ENCODE measurements around the gene ANKHD1.
A peak's percentile ranks its signal among the peaks of the same experiment; 100 is the strongest.
"Not testable (repeated sequence)": the region's sequence is repeated elsewhere in the genome, so short reads cannot be mapped to it uniquely, and the experiment has no call there.

The ANKHD1 gene

GRCh38 chr5:140468188-140468587 lies 66.6 kb downstream of the ANKHD1 start:
- no peak overlapping the region for H3K4me3 ChIP-seq (ENCODE audit: low read length)
- TF ChIP-seq CTCF (conservative IDR thresholded peaks at IDR 0.05; ENCODE audit: low read length): no peak
- no peak for DNase-seq (ENCODE audit: low read depth)

GRCh38 chr5:140469259-140469658 lies 67.6 kb downstream of the ANKHD1 start:
- no peak for TF ChIP-seq CTCF (conservative IDR thresholded peaks at IDR 0.05; ENCODE audit: low read length)
- DNase-seq (ENCODE audit: low read depth): no peak
- H3K4me3 ChIP-seq (ENCODE audit: low read length): no peak overlapping the region

GRCh38 chr5:140480310-140481014 lies 78.8 kb downstream of the ANKHD1 start:
- peak; percentile 26 for DNase-seq (ENCODE audit: low read depth)
- no peak overlapping the region for H3K4me3 ChIP-seq (ENCODE audit: low read length)
- no peak for TF ChIP-seq CTCF (conservative IDR thresholded peaks at IDR 0.05; ENCODE audit: low read length)

- H3K4me3 ChIP-seq (ENCODE audit: low read length): no peak overlapping the region
- TF ChIP-seq CTCF (conservative IDR thresholded peaks at IDR 0.05; ENCODE audit: low read length): no peak
- DNase-seq (ENCODE audit: low read depth): peak; percentile 54
Measured at GRCh38 chr5:140481758-140482157, 80.1 kb downstream of the ANKHD1 start.

GRCh38 chr5:140483055-140483454 lies 81.4 kb downstream of the ANKHD1 start:
- TF ChIP-seq CTCF (conservative IDR thresholded peaks at IDR 0.05; ENCODE audit: low read length): no peak
- DNase-seq (ENCODE audit: low read depth): no peak
- no peak overlapping the region for H3K4me3 ChIP-seq (ENCODE audit: low read length)

GRCh38 chr5:140488141-140488540 lies 86.5 kb downstream of the ANKHD1 start:
- DNase-seq (ENCODE audit: low read depth); H3K4me3 ChIP-seq (ENCODE audit: low read length): not testable (repeated sequence)

GRCh38 chr5:140488914-140489313 lies 87.3 kb downstream of the ANKHD1 start:
- no peak for TF ChIP-seq CTCF (conservative IDR thresholded peaks at IDR 0.05; ENCODE audit: low read length)
- no peak for DNase-seq (ENCODE audit: low read depth)
- H3K4me3 ChIP-seq (ENCODE audit: low read length): no peak overlapping the region

Measured in AG10803 (cell line).